ENCODE measurements around the gene TARDBP.
A peak's percentile ranks its signal among the peaks of the same experiment; 100 is the strongest.
"Not testable (repeated sequence)": the region's sequence is repeated elsewhere in the genome, so short reads cannot be mapped to it uniquely, and the experiment has no call there.

Gene TARDBP

GRCh38 chr1:11059968-11060830 is 47.7 kb downstream of the TARDBP start, which contains the start of gene SRM:
Gene SRM (minus strand): TSS chr1:11060018. CDS start chr1:11059943, 75 bp downstream.
- ATAC-seq = peak; percentile 97
- TF ChIP-seq ZNF8 (CRISPR knock-in tag; IDR thresholded peaks at IDR 0.05) (no peak), TOX (CRISPR knock-in tag; IDR thresholded peaks at IDR 0.05; ENCODE audit: borderline replicate concordance) (no peak), PPARA (CRISPR knock-in tag; IDR thresholded peaks at IDR 0.05; ENCODE audit: borderline replicate concordance) (no peak), PATZ1 (CRISPR knock-in tag; IDR thresholded peaks at IDR 0.05; ENCODE audit: borderline replicate concordance) (no peak), RARB (CRISPR knock-in tag; IDR thresholded peaks at IDR 0.05) (no peak), ZNF565 (CRISPR knock-in tag; conservative IDR thresholded peaks at IDR 0.05; ENCODE audit: low read depth) (no peak), BACH2 (CRISPR knock-in tag; IDR thresholded peaks at IDR 0.05; ENCODE audit: borderline replicate concordance) (no peak), TCF4 (CRISPR knock-in tag; IDR thresholded peaks at IDR 0.05; ENCODE audit: borderline replicate concordance) (no peak), ZNF70 (CRISPR knock-in tag; IDR thresholded peaks at IDR 0.05) (no peak)
- TF ChIP-seq, protein P1, sequence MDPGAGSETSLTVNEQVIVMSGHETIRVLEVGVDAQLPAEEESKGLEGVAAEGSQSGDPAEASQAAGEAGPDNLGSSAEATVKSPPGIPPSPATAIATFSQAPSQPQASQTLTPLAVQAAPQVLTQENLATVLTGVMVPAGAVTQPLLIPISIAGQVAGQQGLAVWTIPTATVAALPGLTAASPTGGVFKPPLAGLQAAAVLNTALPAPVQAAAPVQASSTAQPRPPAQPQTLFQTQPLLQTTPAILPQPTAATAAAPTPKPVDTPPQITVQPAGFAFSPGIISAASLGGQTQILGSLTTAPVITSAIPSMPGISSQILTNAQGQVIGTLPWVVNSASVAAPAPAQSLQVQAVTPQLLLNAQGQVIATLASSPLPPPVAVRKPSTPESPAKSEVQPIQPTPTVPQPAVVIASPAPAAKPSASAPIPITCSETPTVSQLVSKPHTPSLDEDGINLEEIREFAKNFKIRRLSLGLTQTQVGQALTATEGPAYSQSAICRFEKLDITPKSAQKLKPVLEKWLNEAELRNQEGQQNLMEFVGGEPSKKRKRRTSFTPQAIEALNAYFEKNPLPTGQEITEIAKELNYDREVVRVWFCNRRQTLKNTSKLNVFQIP (CRISPR knock-in tag; IDR thresholded peaks at IDR 0.05; ENCODE audit: borderline replicate concordance, low read depth) = no peak

DNA sequence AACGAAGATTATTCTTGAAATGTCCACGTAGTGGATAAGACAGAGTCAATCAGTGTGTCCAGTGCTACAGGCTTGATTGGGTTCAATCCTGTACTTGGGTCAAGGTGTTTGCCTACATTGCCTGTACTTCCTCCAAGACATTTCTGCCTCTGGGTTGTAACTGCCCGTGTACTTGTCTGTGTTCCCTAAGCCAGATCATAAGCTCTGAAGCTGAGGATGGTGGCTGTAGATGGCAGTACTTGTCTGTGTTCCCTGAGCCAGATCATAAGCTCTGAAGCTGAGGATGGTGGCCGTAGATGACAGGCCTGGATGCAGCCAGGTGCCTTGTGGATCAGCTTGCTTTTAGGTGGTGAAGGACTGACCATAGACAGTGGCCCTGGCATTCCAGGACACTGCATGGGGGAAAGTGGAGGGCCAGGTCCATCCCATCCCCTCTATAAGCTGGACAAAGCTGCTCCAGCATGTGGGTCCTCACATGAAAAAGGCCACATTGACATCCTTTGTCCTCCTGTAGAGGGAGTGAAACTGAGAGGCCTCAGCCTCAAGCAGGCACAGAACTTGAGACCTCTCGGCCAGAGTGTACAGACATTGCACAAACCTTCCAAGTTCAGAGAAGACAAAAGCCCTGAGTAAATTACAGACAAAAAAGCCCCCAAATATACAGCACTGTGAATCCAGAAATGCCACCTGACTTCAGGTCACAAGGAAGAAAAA is 49.4 kb downstream of the TARDBP start:
- TF ChIP-seq ZFP30 (CRISPR knock-in tag; IDR thresholded peaks at IDR 0.05) = no peak
- TF ChIP-seq CSDC2 (CRISPR knock-in tag; IDR thresholded peaks at IDR 0.05) = no peak
- no peak for TF ChIP-seq PPARA (CRISPR knock-in tag; IDR thresholded peaks at IDR 0.05; ENCODE audit: borderline replicate concordance)
- TF ChIP-seq SNAI2 (CRISPR knock-in tag; IDR thresholded peaks at IDR 0.05) = no peak
- ATAC-seq = no peak

DNA sequence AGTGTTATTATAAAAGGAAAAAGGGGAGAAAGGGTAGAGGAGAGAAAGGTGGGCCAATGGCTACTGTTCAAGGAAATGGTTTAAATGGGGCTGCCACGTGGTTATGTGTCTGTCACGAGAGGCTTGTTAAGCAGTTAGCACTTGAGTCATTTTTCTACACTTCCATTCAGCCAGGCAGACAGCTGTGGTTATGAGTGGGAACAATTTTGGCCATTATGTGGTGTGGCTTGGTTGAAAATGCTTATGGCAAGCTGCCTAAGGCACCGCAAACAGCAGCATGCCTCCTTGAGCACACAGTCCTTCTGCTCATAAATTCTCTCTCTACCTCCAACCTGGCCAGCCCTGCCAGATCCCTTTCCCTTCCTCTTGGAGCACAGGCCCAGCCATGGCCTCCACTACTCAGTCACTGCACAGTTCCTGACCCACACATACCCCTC is 50.5 kb downstream of the TARDBP start:
- ATAC-seq = no peak
- TF ChIP-seq RARB (CRISPR knock-in tag; IDR thresholded peaks at IDR 0.05) (no peak), GLIS3 (CRISPR knock-in tag; IDR thresholded peaks at IDR 0.05) (no peak), TSHZ2 (CRISPR knock-in tag; IDR thresholded peaks at IDR 0.05) (no peak), ZFP30 (CRISPR knock-in tag; IDR thresholded peaks at IDR 0.05) (no peak), ZFP3 (CRISPR knock-in tag; IDR thresholded peaks at IDR 0.05) (no peak), ZC3H10 (CRISPR knock-in tag; IDR thresholded peaks at IDR 0.05) (no peak), TOX (CRISPR knock-in tag; IDR thresholded peaks at IDR 0.05; ENCODE audit: borderline replicate concordance) (no peak), ZNF565 (CRISPR knock-in tag; conservative IDR thresholded peaks at IDR 0.05; ENCODE audit: low read depth) (no peak), BACH2 (CRISPR knock-in tag; IDR thresholded peaks at IDR 0.05; ENCODE audit: borderline replicate concordance) (no peak), ZNF70 (CRISPR knock-in tag; IDR thresholded peaks at IDR 0.05) (no peak), ISL1 (CRISPR knock-in tag; IDR thresholded peaks at IDR 0.05) (no peak)
- TF ChIP-seq, protein P2, sequence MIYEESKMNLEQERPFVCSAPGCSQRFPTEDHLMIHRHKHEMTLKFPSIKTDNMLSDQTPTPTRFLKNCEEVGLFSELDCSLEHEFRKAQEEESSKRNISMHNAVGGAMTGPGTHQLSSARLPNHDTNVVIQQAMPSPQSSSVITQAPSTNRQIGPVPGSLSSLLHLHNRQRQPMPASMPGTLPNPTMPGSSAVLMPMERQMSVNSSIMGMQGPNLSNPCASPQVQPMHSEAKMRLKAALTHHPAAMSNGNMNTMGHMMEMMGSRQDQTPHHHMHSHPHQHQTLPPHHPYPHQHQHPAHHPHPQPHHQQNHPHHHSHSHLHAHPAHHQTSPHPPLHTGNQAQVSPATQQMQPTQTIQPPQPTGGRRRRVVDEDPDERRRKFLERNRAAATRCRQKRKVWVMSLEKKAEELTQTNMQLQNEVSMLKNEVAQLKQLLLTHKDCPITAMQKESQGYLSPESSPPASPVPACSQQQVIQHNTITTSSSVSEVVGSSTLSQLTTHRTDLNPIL (CRISPR knock-in tag; IDR thresholded peaks at IDR 0.05; ENCODE audit: low read depth) = no peak
- TF ChIP-seq, protein P1 (CRISPR knock-in tag; IDR thresholded peaks at IDR 0.05; ENCODE audit: borderline replicate concordance, low read depth) = no peak

GRCh38 chr1:11063937-11064537 is 51.6 kb downstream of the TARDBP start:
- ATAC-seq = not testable (repeated sequence)
